IPS-18a (cell line): Measurements from ENCODE around the gene ASTN2.

Experiments
- H3K27ac ChIP-seq: one replicate; pipeline ENCODE4 v1.5.1; 2013; ENCODE audit warnings: low read length
- H3K27me3 ChIP-seq: one replicate; pipeline ENCODE4 v1.6.1; 2013; ENCODE audit warnings: mild to moderate bottlenecking, low read length; ENCODE audit not compliant: control insufficient read depth, insufficient read depth
- H3K36me3 ChIP-seq: one replicate; pipeline ENCODE4 v1.6.1; 2013; ENCODE audit warnings: low read depth, low read length; ENCODE audit not compliant: control insufficient read depth
- H3K4me1 ChIP-seq: one replicate; pipeline ENCODE4 v1.6.1; 2013; ENCODE audit warnings: low read depth, low read length; ENCODE audit not compliant: control insufficient read depth
- H3K4me3 ChIP-seq: one replicate; pipeline ENCODE4 v1.5.1; 2013; ENCODE audit warnings: low read length
- H3K9ac ChIP-seq: one replicate; pipeline ENCODE4 v1.6.1; 2013; ENCODE audit warnings: mild to moderate bottlenecking, low read length, moderate library complexity
- H3K9me3 ChIP-seq: one replicate; pipeline ENCODE4 v1.6.1; 2013; ENCODE audit warnings: low read depth, low read length; ENCODE audit not compliant: control insufficient read depth

ASTN2 gene

DNA sequence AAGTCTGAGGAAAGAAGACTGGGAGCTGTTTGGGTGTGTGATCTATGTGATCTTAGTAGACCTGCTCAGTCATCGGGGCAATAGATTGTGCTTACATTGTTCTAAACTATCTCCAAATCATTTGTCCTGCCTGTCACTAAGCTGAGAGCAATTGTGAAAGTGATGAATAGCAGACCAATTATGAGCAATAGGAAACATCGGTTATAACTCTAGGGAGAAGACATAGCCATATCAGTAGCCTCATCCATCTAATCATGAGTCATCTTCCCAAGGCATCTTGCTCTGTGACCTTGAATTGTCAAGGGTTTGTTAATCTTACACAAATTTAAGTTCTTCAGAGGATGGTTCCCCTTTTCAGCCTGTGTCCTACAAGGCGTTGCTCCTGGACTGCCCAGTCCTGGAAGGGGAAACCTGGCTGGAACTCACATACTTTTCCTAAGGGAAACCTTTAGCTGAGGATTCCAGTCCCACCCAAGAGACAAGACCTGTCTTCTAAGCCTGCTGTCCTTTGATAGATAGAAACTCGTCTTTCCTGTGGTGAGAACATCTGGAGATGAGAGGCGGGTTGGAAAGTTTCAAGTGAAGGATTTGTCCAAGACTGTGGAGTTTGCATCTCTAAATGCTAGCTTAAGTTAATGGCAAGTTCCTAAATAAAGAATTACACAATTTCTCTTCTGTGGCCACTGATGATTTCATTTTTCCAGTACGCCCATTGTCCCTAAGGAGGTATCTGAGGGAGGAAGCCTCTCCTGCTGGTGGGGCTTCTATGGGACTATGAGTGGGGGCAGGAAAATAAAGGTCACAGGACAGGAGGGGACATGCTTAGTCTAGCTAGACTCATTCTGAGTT, 781.6 kb downstream of the ASTN2 start:
- no peaks in the 10 kb centered on the region for H3K36me3 ChIP-seq
- H3K9ac ChIP-seq = no peak overlapping the region
- no peaks in the 10 kb centered on the region for H3K27me3 ChIP-seq
- no peak overlapping the region for H3K4me3 ChIP-seq
- H3K4me1 ChIP-seq = no peaks in the 10 kb centered on the region
- H3K27ac ChIP-seq = no peak overlapping the region
- H3K9me3 ChIP-seq = no peaks in the 10 kb centered on the region

DNA sequence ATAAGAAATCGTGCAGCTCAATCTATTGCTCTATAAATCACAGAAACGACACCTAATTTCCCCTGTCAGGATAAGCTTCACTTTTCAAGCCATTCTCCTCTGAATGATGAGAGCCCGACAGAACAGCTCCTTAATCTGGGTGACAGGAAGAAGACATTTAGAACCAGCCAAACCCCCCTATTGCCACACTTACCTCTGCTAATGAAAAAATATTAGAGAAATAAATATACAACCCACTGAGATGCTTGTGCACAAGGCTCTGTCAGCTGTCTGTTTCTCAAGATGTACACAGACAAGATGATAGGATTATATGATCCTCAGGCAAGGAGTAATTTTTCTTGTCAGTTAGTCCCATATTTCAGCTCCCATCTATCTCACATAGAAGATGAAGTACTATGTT, 785.2 kb downstream of the ASTN2 start:
- no peaks in the 10 kb centered on the region for H3K4me1 ChIP-seq
- H3K27ac ChIP-seq = no peak overlapping the region
- no peaks in the 10 kb centered on the region for H3K27me3 ChIP-seq
- H3K9me3 ChIP-seq = no peaks in the 10 kb centered on the region
- no peak overlapping the region for H3K4me3 ChIP-seq
- H3K9ac ChIP-seq = no peak overlapping the region
- H3K36me3 ChIP-seq = no peaks in the 10 kb centered on the region

DNA sequence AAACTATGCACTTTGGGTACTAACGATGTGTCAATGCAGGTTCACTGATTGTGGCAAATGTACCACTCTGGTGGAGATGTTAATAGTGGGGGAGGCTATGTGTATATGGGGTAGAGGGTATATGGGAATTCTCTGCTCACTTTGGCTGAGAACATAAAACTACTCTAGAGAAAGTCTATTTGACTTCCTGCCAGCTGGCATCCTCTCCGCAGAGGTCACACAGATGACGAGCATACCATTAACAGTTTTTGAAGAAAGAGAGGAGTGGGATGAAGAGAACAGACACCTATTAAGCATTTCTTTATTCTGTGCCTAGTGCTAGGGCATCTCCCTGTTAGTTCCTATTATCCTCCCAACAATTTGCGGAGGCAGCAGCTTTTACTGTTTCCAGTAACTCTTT, 786.1 kb downstream of the ASTN2 start:
- Histone ChIP-seq H3K4me1 (peaks cover 7% of the 10 kb centered on the region), H3K9ac (no peak overlapping the region), H3K9me3 (no peaks in the 10 kb centered on the region), H3K27ac (no peak overlapping the region), H3K36me3 (no peaks in the 10 kb centered on the region), H3K27me3 (no peaks in the 10 kb centered on the region), H3K4me3 (no peak overlapping the region)

DNA sequence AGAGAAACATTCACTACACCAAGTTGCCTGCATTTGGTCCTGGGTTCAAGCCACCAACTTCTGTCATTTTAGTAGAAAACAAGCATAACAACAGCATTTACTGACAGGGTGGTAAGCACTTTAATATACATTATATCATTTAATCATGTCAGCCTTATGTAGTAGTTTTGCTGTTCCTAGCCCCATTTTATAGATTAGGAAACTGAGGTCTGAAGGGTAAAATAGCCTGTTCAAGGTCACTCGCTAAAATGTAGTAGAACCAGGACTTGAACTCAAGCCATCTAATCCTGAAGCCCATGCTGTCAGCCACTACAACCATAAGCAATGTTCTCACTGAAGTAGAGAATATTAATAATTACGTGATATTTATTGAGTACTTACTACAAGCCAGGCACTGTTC, 787.4 kb downstream of the ASTN2 start:
- Histone ChIP-seq H3K27me3 (no peaks in the 10 kb centered on the region), H3K4me3 (no peak overlapping the region), H3K9me3 (no peaks in the 10 kb centered on the region), H3K9ac (no peak overlapping the region), H3K4me1 (peaks cover 11% of the 10 kb centered on the region), H3K27ac (no peak overlapping the region), H3K36me3 (no peaks in the 10 kb centered on the region)

DNA sequence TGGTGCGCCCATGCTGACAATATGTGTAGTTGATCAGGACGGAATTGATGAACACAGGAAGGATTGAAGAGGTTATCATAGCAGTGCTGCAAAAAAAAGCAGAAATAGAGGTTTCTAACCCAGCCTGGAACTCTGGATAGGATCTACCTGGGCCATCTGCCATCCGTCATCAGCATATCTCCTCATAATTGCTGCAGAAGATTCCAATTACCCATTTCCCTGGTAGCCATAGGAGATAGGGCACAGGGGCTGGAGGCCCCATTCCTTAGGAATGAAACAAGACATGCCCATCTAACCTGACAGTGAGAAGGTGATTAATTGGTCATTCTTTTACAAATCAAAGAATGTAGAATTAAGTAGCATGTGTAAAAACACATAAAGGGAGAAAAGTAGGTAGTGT, 788.1 kb downstream of the ASTN2 start:
- Histone ChIP-seq H3K4me1 (peaks cover 11% of the 10 kb centered on the region), H3K9ac (no peak overlapping the region), H3K4me3 (no peak overlapping the region), H3K27me3 (no peaks in the 10 kb centered on the region), H3K9me3 (no peaks in the 10 kb centered on the region), H3K27ac (no peak overlapping the region), H3K36me3 (no peaks in the 10 kb centered on the region)

DNA sequence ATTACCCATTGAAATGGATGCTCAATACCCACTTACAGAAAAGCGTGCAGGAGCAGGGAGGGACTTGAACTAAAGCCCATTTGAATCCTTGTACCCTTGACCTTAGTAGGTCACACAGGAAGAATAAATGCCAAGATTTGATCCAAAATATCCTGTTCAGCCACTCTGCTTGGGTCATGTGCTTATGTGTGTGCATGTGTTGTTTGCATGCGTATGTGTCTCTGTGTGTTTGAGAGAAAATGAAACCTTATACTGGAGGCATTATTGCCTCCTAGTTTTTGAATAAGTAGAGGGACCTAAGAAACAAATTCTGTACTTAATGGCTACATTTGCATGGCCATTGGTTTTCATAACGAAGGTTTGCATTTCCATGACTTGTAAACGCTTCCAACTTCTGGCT, 791.1 kb downstream of the ASTN2 start:
- no peaks in the 10 kb centered on the region for H3K9me3 ChIP-seq
- no peaks in the 10 kb centered on the region for H3K36me3 ChIP-seq
- H3K4me3 ChIP-seq = no peak overlapping the region
- no peaks in the 10 kb centered on the region for H3K27me3 ChIP-seq
- H3K9ac ChIP-seq = no peak overlapping the region
- peaks cover 11% of the 10 kb centered on the region for H3K4me1 ChIP-seq
- H3K27ac ChIP-seq = no peak overlapping the region

DNA sequence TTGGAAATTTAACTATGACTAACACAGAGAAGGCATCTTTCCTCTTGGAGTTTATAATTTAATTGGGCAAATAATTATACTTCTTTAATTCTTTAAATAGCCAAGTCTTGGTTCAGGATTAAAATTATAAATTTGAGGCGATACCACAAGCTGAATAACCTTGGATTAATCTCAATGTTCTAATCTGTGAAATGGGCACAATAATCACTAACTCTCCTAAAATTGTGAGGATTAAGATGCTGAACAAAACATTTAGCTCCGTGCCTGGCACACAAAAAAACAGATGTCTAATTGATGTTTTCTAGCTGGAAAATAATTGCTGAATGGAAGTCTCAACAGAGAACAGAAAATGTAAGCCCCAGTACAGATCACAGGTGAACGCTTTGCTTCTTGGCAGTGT, 797.5 kb downstream of the ASTN2 start:
- Histone ChIP-seq H3K27me3 (no peaks in the 10 kb centered on the region), H3K4me1 (no peaks in the 10 kb centered on the region), H3K9me3 (no peaks in the 10 kb centered on the region), H3K27ac (no peak overlapping the region), H3K4me3 (no peak overlapping the region), H3K9ac (no peak overlapping the region), H3K36me3 (no peaks in the 10 kb centered on the region)

DNA sequence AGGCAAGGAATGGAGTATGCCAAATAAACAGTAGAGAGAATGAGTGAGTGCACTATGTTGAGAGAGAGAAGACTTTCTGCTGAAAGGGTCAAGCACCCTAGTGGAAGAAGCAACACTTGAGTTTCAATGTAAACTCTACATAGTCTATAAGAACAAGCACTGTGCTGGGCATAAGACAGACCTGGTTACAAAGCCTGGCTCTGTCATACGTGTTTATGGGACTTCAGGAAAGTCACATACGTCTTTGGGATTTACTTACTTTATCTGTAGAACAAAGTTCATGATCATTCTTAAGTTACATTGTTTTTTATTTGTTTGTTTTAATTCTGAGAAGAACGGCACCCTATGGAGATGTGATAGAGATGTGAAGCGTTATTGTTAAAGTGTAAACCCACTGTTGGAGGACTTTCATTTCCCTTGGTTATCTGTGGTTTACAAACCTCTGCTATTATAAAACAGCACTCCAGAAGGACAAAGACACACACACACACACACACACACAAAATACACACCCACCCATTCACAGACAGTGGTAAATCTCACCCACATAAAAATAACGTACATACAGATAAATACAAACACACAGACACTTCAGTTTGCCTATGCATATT, 798.4 kb downstream of the ASTN2 start:
- no peaks in the 10 kb centered on the region for H3K9me3 ChIP-seq

DNA sequence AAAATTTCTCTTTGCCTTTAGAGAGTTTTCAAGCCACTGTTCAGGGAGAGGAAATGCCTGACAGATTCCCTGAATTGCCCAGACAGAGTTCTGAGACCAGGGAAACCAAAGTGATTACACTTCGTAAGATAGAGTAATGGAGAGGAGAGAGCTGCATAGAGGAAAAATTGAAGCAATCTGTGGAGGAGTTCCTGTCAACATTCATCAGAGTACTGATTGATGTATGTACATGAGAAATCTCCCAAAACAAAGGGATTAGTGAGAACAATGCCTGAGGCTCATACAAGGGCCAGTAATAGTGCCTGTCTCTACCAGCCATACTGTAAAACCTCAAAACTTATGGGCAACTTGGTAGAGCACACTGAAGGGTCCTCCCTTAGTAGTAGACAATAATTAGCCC, 806.8 kb downstream of the ASTN2 start:
- Histone ChIP-seq H3K9ac (no peak overlapping the region), H3K4me1 (no peaks in the 10 kb centered on the region), H3K27ac (no peak overlapping the region), H3K9me3 (no peaks in the 10 kb centered on the region), H3K27me3 (no peaks in the 10 kb centered on the region), H3K4me3 (no peak overlapping the region), H3K36me3 (no peaks in the 10 kb centered on the region)

More for the DNA sequence above, 798.4 kb downstream of the ASTN2 start:
- H3K4me1 ChIP-seq = no peaks in the 10 kb centered on the region
- H3K9ac ChIP-seq = no peak overlapping the region
- no peak overlapping the region for H3K27ac ChIP-seq
- H3K4me3 ChIP-seq = no peak overlapping the region
- H3K36me3 ChIP-seq = no peaks in the 10 kb centered on the region
- no peaks in the 10 kb centered on the region for H3K27me3 ChIP-seq

DNA sequence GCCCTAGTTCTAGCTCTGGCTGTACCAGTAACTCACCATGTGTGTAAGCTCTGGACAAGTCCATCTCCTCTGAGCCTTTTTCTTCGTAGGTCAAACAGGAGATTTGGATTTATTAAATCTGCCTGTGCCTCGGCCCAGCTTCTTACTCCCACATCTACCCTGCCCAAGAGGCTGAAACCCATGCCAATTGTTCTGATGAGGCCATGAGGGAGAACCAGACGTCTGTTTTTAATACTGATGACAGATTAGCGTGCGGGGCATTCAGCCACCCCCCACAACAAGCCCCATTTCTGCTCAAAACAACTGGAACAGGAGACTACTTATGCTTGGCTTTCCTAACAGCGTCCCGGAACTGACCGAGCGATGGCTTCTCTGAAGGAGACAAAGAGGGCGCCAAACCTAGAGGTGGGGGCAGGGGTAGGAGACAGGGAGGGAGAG, 808.9 kb downstream of the ASTN2 start:
- no peaks in the 10 kb centered on the region for H3K36me3 ChIP-seq
- no peak overlapping the region for H3K27ac ChIP-seq
- H3K27me3 ChIP-seq = no peaks in the 10 kb centered on the region
- H3K9me3 ChIP-seq = no peaks in the 10 kb centered on the region
- no peak overlapping the region for H3K4me3 ChIP-seq
- no peaks in the 10 kb centered on the region for H3K4me1 ChIP-seq
- H3K9ac ChIP-seq = no peak overlapping the region

DNA sequence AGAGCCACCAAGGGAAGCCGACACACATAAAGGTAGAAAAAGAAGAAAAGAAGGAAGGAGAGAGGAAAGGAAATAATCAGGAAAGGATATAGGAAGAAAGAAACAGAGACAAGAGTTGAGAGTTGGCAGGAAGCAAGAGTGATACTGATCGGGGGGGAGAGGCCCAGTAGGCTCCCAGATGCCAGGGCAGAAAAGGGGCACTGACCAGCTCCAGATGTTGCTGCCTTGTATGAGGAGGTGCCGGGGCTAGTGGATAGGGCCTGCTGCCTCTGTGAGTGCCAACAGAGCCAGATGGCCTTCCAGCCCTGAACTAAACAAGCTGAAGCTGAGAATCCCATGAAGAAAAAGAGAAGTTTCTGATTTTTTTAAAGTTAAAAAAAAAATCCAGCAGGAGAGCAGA, 809.8 kb downstream of the ASTN2 start:
- H3K27me3 ChIP-seq = no peaks in the 10 kb centered on the region
- H3K36me3 ChIP-seq = no peaks in the 10 kb centered on the region
- H3K9ac ChIP-seq = no peak overlapping the region
- no peak overlapping the region for H3K4me3 ChIP-seq
- no peaks in the 10 kb centered on the region for H3K4me1 ChIP-seq
- H3K27ac ChIP-seq = no peak overlapping the region
- no peaks in the 10 kb centered on the region for H3K9me3 ChIP-seq

DNA sequence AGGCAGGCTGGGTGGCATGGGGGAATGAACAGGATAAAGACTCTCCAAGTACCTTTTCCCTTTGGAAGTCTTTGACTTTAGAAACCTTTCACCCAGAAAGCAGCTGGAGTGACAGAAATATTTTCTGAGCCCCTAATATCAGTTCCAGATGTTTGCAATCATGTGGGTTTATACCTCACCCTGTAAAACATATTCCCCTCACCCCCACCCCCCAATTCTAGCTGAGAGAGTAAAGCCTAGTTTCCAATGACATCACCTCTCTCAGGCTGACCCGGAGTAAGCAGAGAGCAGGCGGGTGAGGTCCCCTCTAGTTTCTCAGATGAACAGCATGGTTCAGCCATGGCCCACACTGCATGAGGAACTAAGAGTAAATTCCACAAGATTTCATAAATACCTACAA, 810.6 kb downstream of the ASTN2 start:
- no peaks in the 10 kb centered on the region for H3K36me3 ChIP-seq
- H3K9ac ChIP-seq = no peak overlapping the region
- H3K27ac ChIP-seq = no peak overlapping the region
- no peaks in the 10 kb centered on the region for H3K9me3 ChIP-seq
- H3K27me3 ChIP-seq = no peaks in the 10 kb centered on the region
- H3K4me3 ChIP-seq = no peak overlapping the region
- H3K4me1 ChIP-seq = no peaks in the 10 kb centered on the region
